Body of pancreas (tissue), 4 donors: ENCODE measurements around the gene ACOX1.

ENCODE experiments used
- POLR2A ChIP-seq, 3 donors: fragments of 450-650 bp; IDR thresholded peaks; one replicate each; pipeline ENCODE4 v1.6.1; 2016; ENCODE audit warnings: antibody characterized with exemption in 3 of 3, mild to moderate bottlenecking in 2 of 3
- TF ChIP-seq, protein P1 (sequence below), 7 experiments: fragments of 450-650 bp in 4 of 7; fragments of 200-600 bp in 3 of 7; sonication (generic) in 3 of 7; IDR thresholded peaks; one replicate each; pipeline ENCODE4 v1.5.1; 2016 to 2019; ENCODE audit warnings: antibody characterized with exemption in 7 of 7

DNA sequence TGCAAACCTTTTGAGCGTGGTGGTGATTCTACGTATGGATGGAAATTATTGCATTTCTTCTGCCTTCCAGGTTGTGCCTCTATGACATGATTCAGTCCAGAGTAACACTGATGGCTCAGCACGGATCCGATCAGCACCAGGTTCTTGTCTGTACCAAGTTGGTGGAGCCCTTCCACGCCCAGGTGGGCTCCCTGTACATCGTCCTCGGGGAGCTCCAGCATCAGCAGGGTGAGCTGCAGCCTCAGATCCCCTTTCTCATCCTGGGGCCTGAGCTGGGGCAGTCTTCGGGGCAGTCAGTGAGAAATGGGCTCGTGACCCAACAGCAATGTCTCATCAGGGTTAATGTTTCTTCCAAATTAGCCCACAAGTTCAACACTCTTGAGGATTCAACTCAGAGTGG is 12.4 kb upstream of the ACOX1 start:
- TF ChIP-seq, protein P1, sequence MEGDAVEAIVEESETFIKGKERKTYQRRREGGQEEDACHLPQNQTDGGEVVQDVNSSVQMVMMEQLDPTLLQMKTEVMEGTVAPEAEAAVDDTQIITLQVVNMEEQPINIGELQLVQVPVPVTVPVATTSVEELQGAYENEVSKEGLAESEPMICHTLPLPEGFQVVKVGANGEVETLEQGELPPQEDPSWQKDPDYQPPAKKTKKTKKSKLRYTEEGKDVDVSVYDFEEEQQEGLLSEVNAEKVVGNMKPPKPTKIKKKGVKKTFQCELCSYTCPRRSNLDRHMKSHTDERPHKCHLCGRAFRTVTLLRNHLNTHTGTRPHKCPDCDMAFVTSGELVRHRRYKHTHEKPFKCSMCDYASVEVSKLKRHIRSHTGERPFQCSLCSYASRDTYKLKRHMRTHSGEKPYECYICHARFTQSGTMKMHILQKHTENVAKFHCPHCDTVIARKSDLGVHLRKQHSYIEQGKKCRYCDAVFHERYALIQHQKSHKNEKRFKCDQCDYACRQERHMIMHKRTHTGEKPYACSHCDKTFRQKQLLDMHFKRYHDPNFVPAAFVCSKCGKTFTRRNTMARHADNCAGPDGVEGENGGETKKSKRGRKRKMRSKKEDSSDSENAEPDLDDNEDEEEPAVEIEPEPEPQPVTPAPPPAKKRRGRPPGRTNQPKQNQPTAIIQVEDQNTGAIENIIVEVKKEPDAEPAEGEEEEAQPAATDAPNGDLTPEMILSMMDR (IDR thresholded peaks at IDR 0.05) = no peak
- TF ChIP-seq POLR2A (IDR thresholded peaks at IDR 0.05) = no peak
